Neural cell (in vitro differentiated cells): ENCODE results near the gene LRRC38. TPM values are rescaled to one million over a fixed set of nuclear protein-coding genes. Genes with fewer than 3 reads are reported as not detected.
A peak's percentile ranks its signal among the peaks of the same experiment; 100 is the strongest.
"Not testable (repeated sequence)": the region's sequence is repeated elsewhere in the genome, so short reads cannot be mapped to it uniquely, and the experiment has no call there.

Experiments used
- H2AFZ ChIP-seq: fragments of 200-600, 300-800 bp; sonication (generic), shearing (Covaris generic); 2 replicates; pipeline ENCODE4 v1.6.0; 2014; ENCODE audit warnings: low read depth, mild to moderate bottlenecking, antibody characterized with exemption, low read length, moderate library complexity
- H3F3A ChIP-seq: fragments of 200-600 bp; shearing (Covaris generic); 2 replicates; pipeline ENCODE4 v1.6.1; 2016; ENCODE audit warnings: mild to moderate bottlenecking, moderate library complexity, mixed read lengths, antibody characterized with exemption, low read length; ENCODE audit not compliant: insufficient read depth, poor library complexity, severe bottlenecking
- H3K27ac ChIP-seq: fragments of 200-600, 300-800 bp; sonication (generic), shearing (Covaris generic); 2 replicates; pipeline ENCODE4 v1.5.1; 2014; ENCODE audit warnings: mild to moderate bottlenecking, low read length, moderate library complexity
- H3K27me3 ChIP-seq: fragments of 300-800, 200-600 bp; sonication (generic), shearing (Covaris generic); 2 replicates; pipeline ENCODE4 v1.6.0; 2014; ENCODE audit warnings: mild to moderate bottlenecking, low read depth, low read length, moderate library complexity; ENCODE audit not compliant: insufficient read depth
- H3K36me3 ChIP-seq: fragments of 300-800, 200-600 bp; sonication (generic), shearing (Covaris generic); 2 replicates; pipeline ENCODE4 v1.5.1; 2014; ENCODE audit warnings: mild to moderate bottlenecking, antibody characterized with exemption, low read length, moderate library complexity; ENCODE audit not compliant: insufficient read depth
- H3K4me2 ChIP-seq: fragments of 300-800, 200-600 bp; sonication (generic), shearing (Covaris generic); 2 replicates; pipeline ENCODE4 v1.6.0; 2014; ENCODE audit warnings: mild to moderate bottlenecking, low read length
- H3K4me3 ChIP-seq: fragments of 300-800, 200-600 bp; sonication (generic), shearing (Covaris generic); 2 replicates; pipeline ENCODE4 v1.5.1; 2014; ENCODE audit warnings: mild to moderate bottlenecking, low read length, moderate library complexity
- H3K79me2 ChIP-seq: fragments of 200-600 bp; shearing (Covaris generic); replicated peaks from 2 replicates; pipeline ENCODE4 v1.6.0; 2014; ENCODE audit warnings: mild to moderate bottlenecking, low read length, moderate library complexity; ENCODE audit not compliant: insufficient read depth
- H3K9ac ChIP-seq: fragments of 300-800, 200-600 bp; sonication (generic), shearing (Covaris generic); 2 replicates; pipeline ENCODE4 v1.6.1; 2016; ENCODE audit warnings: mild to moderate bottlenecking, low read length, mixed read lengths
- H3K9me2 ChIP-seq: fragments of 200-600 bp; shearing (Covaris generic); 2 replicates; pipeline ENCODE4 v1.6.1; 2016; ENCODE audit warnings: mild to moderate bottlenecking, low read length, mixed read lengths; ENCODE audit not compliant: insufficient read depth
- H3K9me3 ChIP-seq: fragments of 200-600, 300-800 bp; sonication (generic), shearing (Covaris generic); 2 replicates; pipeline ENCODE4 v1.6.1; 2016; ENCODE audit warnings: mild to moderate bottlenecking, mixed run types, low read length, moderate library complexity, mixed read lengths
- H4K20me1 ChIP-seq: fragments of 200-600 bp; shearing (Covaris generic); 2 replicates; pipeline ENCODE4 v1.6.1; 2016; ENCODE audit warnings: mild to moderate bottlenecking, mixed run types; ENCODE audit not compliant: insufficient read depth
- CTCF ChIP-seq: fragments of 450-650 bp; IDR thresholded peaks from 2 replicates; pipeline ENCODE4 v1.5.1; 2014; ENCODE audit warnings: antibody characterized with exemption, mild to moderate bottlenecking, moderate library complexity; ENCODE audit not compliant: poor library complexity, severe bottlenecking
- EP300 ChIP-seq: fragments of 450-650 bp; conservative IDR thresholded peaks from 2 replicates; pipeline ENCODE4 v1.6.1; 2014; ENCODE audit warnings: antibody characterized with exemption, mild to moderate bottlenecking, moderate library complexity; ENCODE audit not compliant: poor library complexity, severe bottlenecking
- EZH2 ChIP-seq: fragments of 200-600, 300-800 bp; shearing (Covaris generic), sonication (generic); IDR thresholded peaks from 2 replicates; pipeline ENCODE4 v1.6.1; 2014; ENCODE audit warnings: antibody characterized with exemption, low read length, borderline replicate concordance, mild to moderate bottlenecking; ENCODE audit not compliant: insufficient read depth, poor library complexity, severe bottlenecking
- MXI1 ChIP-seq: fragments of 450-650 bp; conservative IDR thresholded peaks from 2 replicates; pipeline ENCODE4 v1.6.1; 2014; ENCODE audit warnings: antibody characterized with exemption, mild to moderate bottlenecking; ENCODE audit not compliant: poor library complexity, severe bottlenecking
- POLR2AphosphoS5 ChIP-seq: IDR thresholded peaks from 2 replicates; pipeline ENCODE4 v1.6.1; 2012
- RAD21 ChIP-seq: fragments of 450-650 bp; conservative IDR thresholded peaks from 2 replicates; pipeline ENCODE4 v1.6.1; 2014; ENCODE audit warnings: antibody characterized with exemption, mild to moderate bottlenecking, moderate library complexity
- REST ChIP-seq: IDR thresholded peaks from 2 replicates; pipeline ENCODE4 v1.6.1; 2012; ENCODE audit warnings: borderline replicate concordance
- SMC3 ChIP-seq: fragments of 450-650 bp; conservative IDR thresholded peaks from 2 replicates; pipeline ENCODE4 v1.6.1; 2014; ENCODE audit warnings: antibody characterized with exemption, mild to moderate bottlenecking, moderate library complexity; ENCODE audit not compliant: poor library complexity
- TAF1 ChIP-seq: IDR thresholded peaks from 2 replicates; pipeline ENCODE4 v1.6.1; 2012; ENCODE audit warnings: low read depth
- polyA minus RNA-seq: library from RNA; depleted of rRNA, polyadenylated mRNA; stranded (reverse); fragments of >200 nt; gene quantifications from 2 replicates; pipeline ENCODE4 v1.2.3, GENCODE V29; 2014
- polyA plus RNA-seq: library from polyadenylated mRNA; depleted of rRNA; stranded (reverse); fragments of >200 nt; gene quantifications from 2 replicates; pipeline ENCODE4 v1.2.3, GENCODE V29; 2014

The LRRC38 gene
- polyA plus RNA-seq (not detected in 2 replicates), polyA minus RNA-seq (not detected in 2 replicates)

GRCh38 chr1:13513895-13514546, at the start of gene LRRC38:
LRRC38 (minus strand) TSS chr1:13514003; CDS start chr1:13513593, 410 bp downstream.
- TF ChIP-seq EP300 (no peak), REST (no peak), EZH2 (no peak), RAD21 (no peak), POLR2AphosphoS5 (no peak), TAF1 (no peak), CTCF (no peak), MXI1 (no peak), SMC3 (no peak)
- no peaks in the 10 kb centered on the region for H3F3A ChIP-seq
- H2AFZ ChIP-seq: no peak within 1 kb of the TSS
- no peaks in the 10 kb centered on the region for H4K20me1 ChIP-seq
- no peaks in the 10 kb centered on the region for H3K9me2 ChIP-seq
- peaks cover 2% of the 10 kb centered on the region for H3K9me3 ChIP-seq
- H3K27me3 ChIP-seq: peaks cover 85% of the 10 kb centered on the region
- no peaks in the 10 kb centered on the region for H3K79me2 ChIP-seq
- no peaks in the 10 kb centered on the region for H3K36me3 ChIP-seq
- peak within 1 kb of the TSS; percentile 67 for H3K4me3 ChIP-seq
- no peak within 1 kb of the TSS for H3K27ac ChIP-seq
- H3K4me2 ChIP-seq: no peak within 1 kb of the TSS
- no peak within 1 kb of the TSS for H3K9ac ChIP-seq

GRCh38 chr1:13562981-13563380, 49.2 kb upstream of the LRRC38 start:
- not testable (repeated sequence) for H3K27ac ChIP-seq, H3K4me2 ChIP-seq, H3K9ac ChIP-seq, H3K9me2 ChIP-seq, H3K4me3 ChIP-seq, H3K36me3 ChIP-seq, H3F3A ChIP-seq, H3K9me3 ChIP-seq, H2AFZ ChIP-seq, H3K27me3 ChIP-seq, H3K79me2 ChIP-seq, H4K20me1 ChIP-seq

- Histone ChIP-seq H4K20me1 (no peaks in the 10 kb centered on the region), H3K27ac (no peak overlapping the region), H3K4me3 (no peak overlapping the region), H3K9me3 (no peaks in the 10 kb centered on the region), H3K27me3 (no peaks in the 10 kb centered on the region), H3F3A (no peaks in the 10 kb centered on the region), H3K36me3 (no peaks in the 10 kb centered on the region), H3K9ac (no peak overlapping the region), H3K4me2 (no peak overlapping the region), H2AFZ (no peak overlapping the region), H3K9me2 (no peaks in the 10 kb centered on the region), H3K79me2 (no peaks in the 10 kb centered on the region)
- TF ChIP-seq RAD21 (no peak), EZH2 (no peak), TAF1 (no peak), SMC3 (no peak), CTCF (no peak), REST (no peak), POLR2AphosphoS5 (no peak), EP300 (no peak), MXI1 (no peak)
Observed at GRCh38 chr1:13560541-13560940, 46.7 kb upstream of the LRRC38 start.
